Uterus (tissue), 2 donors: Measurements from ENCODE around the gene EPHA4.

Source experiments
- CTCF ChIP-seq, 4 experiments: fragments of 200-600 bp in 2 of 4; fragments of 450-650 bp in 2 of 4; sonication (generic) in 2 of 4; IDR thresholded peaks; one replicate each; pipeline ENCODE4 v1.5.1; 2016 to 2019; ENCODE audit warnings: antibody characterized with exemption in 4 of 4, mild to moderate bottlenecking in 2 of 4, moderate library complexity in 1 of 4
- POLR2A ChIP-seq, 2 donors: fragments of 450-650 bp; IDR thresholded peaks; one replicate each; pipeline ENCODE4 v1.6.1; 2016; ENCODE audit warnings: antibody characterized with exemption in 2 of 2, mild to moderate bottlenecking in 1 of 2, moderate library complexity in 1 of 2

GRCh38 chr2:221435171-221435570 is 136.9 kb downstream of the EPHA4 start:
- TF ChIP-seq CTCF (IDR thresholded peaks at IDR 0.05) (no peak), POLR2A (IDR thresholded peaks at IDR 0.05) (no peak)
